Left ventricle myocardium superior (tissue), 1 donor: ENCODE data around the gene DHX16. TPM values are rescaled to one million over a fixed set of nuclear protein-coding genes. Genes with fewer than 3 reads are reported as not detected.

Experiments used
- ATAC-seq: fragments of 200-7000 bp; cut with Tn5 transposase; one replicate; pipeline ENCODE4 v1.9.1; 2020; ENCODE audit warnings: mild to moderate bottlenecking, moderate library complexity
- DNase-seq: peaks from one replicate; pipeline ENCODE4 v3.0.0-alpha.2; 2020
- intact Hi-C: fragments of 100-400 bp; cut with micrococcal nuclease; formaldehyde crosslinking; loops from one replicate; pipeline ENCODE4 v1.11.0; 2022
- total RNA-seq: library from RNA; stranded (reverse); fragmentation: NEBNext Ultra II Directional; extraction: Animal tissue kit (Norgen Biotek cat#: 25700); gene quantifications from one replicate; pipeline ENCODE4 v1.2.1, GENCODE V29; 2021
- donor health status: DM: no; HTN: yes; CAD: no; lungs with severe emphysema.

Gene DHX16
- total RNA-seq, 1 donor from 2014 or later = 20.2 TPM

- DNase-seq (no peak), ATAC-seq (no peak)
- intact Hi-C loops = no loop called here
Measured at GRCh38 chr6:30614044-30614842, 58.6 kb downstream of the DHX16 start.

GRCh38 chr6:30613251-30614043, 59.4 kb downstream of the DHX16 start:
- intact Hi-C loops = no loop called here
- DNase-seq (no peak), ATAC-seq (no peak)

GRCh38 chr6:30612687-30613248, 60.0 kb downstream of the DHX16 start:
- DNase-seq = no peak
- ATAC-seq = no peak
- intact Hi-C loops = no loop called here

GRCh38 chr6:30612213-30612612, 60.6 kb downstream of the DHX16 start:
- DNase-seq (no peak), ATAC-seq (no peak)
- intact Hi-C loops = no loop called here

GRCh38 chr6:30611856-30612194, 61.0 kb downstream of the DHX16 start:
- no peak for ATAC-seq
- intact Hi-C loops = no loop called here

GRCh38 chr6:30611150-30611855, 61.5 kb downstream of the DHX16 start:
- ATAC-seq (no peak), DNase-seq (no peak)
- intact Hi-C loops = no loop called here

More at GRCh38 chr6:30611856-30612194, 61.0 kb downstream of the DHX16 start:
- DNase-seq = no peak

- ATAC-seq = no peak
- DNase-seq = no peak
- intact Hi-C loops = no loop called here
Measured at GRCh38 chr6:30610065-30610464, 62.7 kb downstream of the DHX16 start.

- DNase-seq = no peak
- no peak for ATAC-seq
- intact Hi-C loops = no loop called here
Measured at GRCh38 chr6:30603961-30604360, 68.8 kb downstream of the DHX16 start.

Other genes with a start within 250 kb of the DHX16 start
- 155 TPM for gene HLA-E, start 183.5 kb downstream of the DHX16 start, total RNA-seq
- 18.4 TPM for gene GNL1, start 116.5 kb downstream of the DHX16 start, total RNA-seq
- gene PRR3, start 115.7 kb downstream of the DHX16 start, total RNA-seq = 2.9 TPM
- gene ABCF1, start 101.6 kb downstream of the DHX16 start, total RNA-seq = 37.8 TPM
- gene PPP1R10, start 55.8 kb downstream of the DHX16 start, total RNA-seq = 32.7 TPM
- gene MRPS18B, start 55.2 kb downstream of the DHX16 start, total RNA-seq = 129 TPM
- 1.7 TPM for gene ATAT1, start 46.1 kb downstream of the DHX16 start, total RNA-seq
- 54.9 TPM for gene C6orf136, start 25.9 kb downstream of the DHX16 start, total RNA-seq
- gene PPP1R18, start 13.6 kb upstream of the DHX16 start, total RNA-seq = 15.0 TPM
- 4.6 TPM for gene NRM, start 18.0 kb upstream of the DHX16 start, total RNA-seq
- 13.2 TPM for gene MDC1, start 44.3 kb upstream of the DHX16 start, total RNA-seq
- 196 TPM for gene TUBB, start 47.3 kb upstream of the DHX16 start, total RNA-seq
- gene FLOT1, start 69.7 kb upstream of the DHX16 start, total RNA-seq = 238 TPM
- 12.7 TPM for gene IER3, start 71.5 kb upstream of the DHX16 start, total RNA-seq
- gene DDR1, start 211.5 kb upstream of the DHX16 start, total RNA-seq = 25.7 TPM
- gene GTF2H4, start 235.2 kb upstream of the DHX16 start, total RNA-seq = 21.4 TPM
- gene VARS2, start 241.2 kb upstream of the DHX16 start, total RNA-seq = 18.2 TPM